GM10847 (cell line): ENCODE measurements around the gene PPP2R2C.

Experiments
- POLR2A ChIP-seq: IDR thresholded peaks from 2 replicates; pipeline ENCODE4 v1.6.1; 2011; ENCODE audit not compliant: insufficient read length; ENCODE audit errors: extremely low read depth

Gene PPP2R2C

GRCh38 chr4:6380746-6381410, 91.5 kb downstream of the PPP2R2C start:
- TF ChIP-seq POLR2A: no peak

DNA sequence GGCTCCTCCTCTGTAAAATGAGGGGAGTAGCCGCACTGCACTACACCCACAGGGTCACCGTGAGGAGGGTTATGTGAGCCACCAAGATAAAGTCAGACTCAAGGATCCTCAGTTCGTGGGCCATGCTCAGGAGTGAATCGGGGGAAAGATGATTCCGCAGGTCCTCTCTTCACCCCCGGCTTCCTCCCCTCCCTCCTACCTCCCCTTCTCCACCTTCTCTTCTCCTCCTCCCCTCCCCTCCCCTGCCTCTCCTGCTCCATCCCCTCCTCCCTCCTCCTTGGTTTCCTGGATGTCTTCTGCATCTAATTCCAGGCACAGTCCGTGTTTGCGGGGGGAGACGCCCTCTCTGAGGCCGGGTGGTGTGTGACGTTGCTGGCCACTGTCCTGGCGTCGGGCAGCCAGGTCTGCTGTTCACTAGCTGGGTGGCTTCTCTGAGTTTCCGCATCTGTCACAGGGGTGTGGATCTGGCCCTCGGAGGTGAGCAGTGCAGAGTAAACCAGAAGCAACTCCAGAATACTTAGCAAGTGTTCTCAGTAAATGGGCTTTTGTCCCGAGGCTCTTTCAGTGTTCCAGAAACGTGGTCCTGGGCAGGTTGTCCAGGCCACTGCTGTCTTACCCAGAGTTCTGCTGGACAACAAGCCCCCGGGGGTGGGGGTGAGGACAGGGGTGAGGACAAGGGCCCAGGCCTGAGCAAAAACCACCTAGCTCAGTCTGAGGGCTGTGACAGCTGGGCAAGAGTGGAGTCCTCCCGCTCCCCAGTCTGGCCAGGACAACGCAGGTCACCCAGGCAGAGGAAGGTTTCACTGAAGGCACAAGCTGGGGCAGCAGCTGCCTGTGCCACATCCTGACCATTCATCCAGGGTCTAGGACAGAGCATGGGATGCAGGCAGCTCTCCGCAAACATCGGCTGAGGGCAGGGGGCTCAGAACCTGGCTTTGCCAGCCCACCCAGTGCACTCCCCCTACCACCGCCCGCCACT, 92.4 kb downstream of the PPP2R2C start:
- no peak for TF ChIP-seq POLR2A

- no peak for TF ChIP-seq POLR2A
Observed at GRCh38 chr4:6378493-6379445, 93.6 kb downstream of the PPP2R2C start.

DNA sequence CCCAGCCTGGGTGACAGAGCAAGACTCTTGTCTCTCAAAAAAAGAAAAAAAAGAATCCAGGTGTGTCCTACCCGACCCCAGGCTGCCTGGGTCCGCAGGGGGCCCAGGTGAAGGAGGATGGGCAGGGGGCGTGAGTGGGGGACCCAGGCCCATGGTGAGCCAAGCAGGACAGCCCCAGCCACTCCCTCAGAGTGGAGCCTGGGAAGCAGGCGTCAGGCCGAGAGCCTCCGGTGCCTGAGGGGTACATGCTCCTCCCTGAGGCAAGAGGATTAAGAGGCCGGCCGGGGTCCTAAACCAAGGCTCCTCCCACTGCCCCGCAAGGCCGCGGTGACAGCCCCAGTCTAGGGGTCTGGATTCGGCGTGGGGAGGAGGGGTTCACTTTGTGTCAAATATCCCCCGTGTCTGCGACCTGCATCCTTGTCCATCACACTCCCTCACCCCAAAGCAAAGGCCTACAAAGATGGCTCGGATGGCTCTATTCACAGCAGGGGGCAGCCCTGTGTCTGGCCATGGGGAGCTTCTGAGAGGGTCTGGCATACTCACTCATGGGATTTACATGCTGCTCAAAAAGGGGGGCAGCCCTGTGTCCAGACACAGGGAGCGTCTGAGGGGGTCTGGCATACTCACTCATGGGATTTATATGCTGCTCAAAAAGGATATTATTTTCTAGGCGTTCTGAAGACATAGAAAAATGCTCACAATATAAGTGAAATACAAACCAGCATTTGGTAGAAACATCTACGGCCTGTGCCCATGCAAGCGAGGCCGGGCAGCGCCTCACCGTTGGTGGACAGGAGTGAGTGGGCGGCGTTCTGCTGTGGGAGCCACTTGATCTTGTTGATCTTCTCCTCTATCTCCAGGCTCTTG, 94.6 kb downstream of the PPP2R2C start:
- no peak for TF ChIP-seq POLR2A

DNA sequence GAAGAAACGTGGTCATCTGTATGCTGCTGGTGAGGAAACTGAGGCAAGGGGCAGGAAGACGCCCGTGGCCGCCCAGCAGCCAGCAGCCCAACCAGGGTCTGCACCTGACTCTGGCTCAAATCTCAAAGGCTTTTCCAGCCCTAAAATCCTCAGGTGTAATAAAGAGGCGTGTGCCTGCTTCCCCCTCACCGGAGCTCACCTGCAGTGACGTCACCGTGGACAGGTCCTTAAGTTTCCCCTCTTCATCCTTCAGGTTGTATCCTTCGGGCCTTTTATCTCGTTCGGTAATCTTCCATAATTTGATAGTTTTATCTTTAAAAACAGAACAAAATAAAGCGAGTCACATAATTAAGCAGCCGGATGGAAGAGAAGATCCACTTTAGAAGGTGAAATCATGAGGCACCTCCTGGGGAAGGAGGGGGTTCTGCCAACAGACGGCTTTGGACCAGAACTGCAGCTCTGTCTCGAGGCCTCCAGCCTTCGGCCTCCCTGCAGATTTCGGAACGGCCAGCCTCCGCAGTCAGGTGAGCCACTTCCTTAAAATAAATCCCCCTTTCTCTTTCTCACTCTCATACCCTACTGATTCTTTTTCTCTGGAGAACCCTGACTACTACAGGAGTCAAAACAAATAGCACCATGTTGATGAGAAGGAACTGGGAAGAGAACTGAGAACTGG, 96.7 kb downstream of the PPP2R2C start:
- TF ChIP-seq POLR2A: no peak

GRCh38 chr4:6374575-6374974, 97.8 kb downstream of the PPP2R2C start:
- TF ChIP-seq POLR2A: no peak

GRCh38 chr4:6373541-6374410, 98.6 kb downstream of the PPP2R2C start:
- no peak for TF ChIP-seq POLR2A

- no peak for TF ChIP-seq POLR2A
Observed at GRCh38 chr4:6372649-6373525, 99.5 kb downstream of the PPP2R2C start.

DNA sequence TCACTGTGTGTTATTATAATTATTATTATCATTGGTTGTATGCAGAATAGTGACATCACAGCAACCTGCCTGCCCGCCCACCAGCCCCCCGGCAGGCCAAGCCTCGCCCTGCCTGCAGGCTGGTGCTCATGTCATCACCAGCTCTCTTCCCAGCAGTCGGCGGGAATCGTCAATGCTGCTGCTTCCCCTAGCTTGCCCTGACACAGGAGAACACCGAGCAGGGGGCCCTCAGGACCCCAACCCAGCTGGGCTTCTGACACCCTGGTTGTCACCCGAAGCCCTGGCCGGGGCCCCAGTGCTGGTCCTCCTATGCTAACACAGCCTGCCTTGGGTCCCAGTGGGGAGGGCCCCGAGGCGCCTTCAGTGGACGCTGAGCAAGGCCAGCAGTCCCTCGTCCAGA, 100.6 kb downstream of the PPP2R2C start:
- TF ChIP-seq POLR2A: no peak

GRCh38 chr4:6371271-6371670, 101.1 kb downstream of the PPP2R2C start:
- no peak for TF ChIP-seq POLR2A

DNA sequence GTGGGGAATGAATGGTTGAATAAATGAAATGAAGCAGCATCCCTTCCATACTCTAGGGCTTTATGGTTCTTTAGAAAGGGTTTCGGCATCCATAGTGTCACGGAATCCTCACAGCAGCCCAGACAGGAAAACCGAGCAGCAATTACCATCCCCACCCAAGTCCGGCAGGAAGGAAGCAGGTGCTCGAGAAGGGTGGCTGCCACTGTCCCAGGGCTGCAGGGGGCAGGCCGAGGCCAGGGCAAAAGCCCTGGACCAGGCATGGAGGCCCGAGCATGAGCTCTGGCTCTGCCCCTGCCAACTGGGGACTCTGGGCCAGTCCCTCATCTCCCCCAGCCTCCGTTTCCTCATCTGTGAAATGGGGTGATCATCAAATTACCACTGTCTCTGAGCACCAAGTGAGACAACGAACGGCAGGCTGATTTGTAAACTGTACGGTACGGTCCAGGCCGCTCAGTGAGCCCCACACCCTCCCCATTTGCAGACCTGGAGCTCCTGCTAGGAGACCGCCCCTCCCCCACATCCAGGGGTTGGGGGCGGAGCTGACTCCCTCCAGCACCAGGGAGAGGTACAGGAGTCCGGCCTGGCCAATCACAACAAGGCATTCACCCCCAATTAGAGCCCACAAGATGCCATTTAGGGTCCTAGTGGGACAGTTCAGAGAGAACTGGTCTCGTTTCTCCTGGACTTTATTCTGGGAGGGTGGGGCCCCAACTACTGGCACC, 102.3 kb downstream of the PPP2R2C start:
- TF ChIP-seq POLR2A: no peak
